OCI-LY7 (cell line): ENCODE measurements around the gene KLF12. TPM values are rescaled to one million over a fixed set of nuclear protein-coding genes. Genes with fewer than 3 reads are reported as not detected.

Experiments
- BruUV-seq: library from RNA; stranded (reverse); fragments of 400-500 nt; replicated peaks from 2 replicates; lab custom pipeline; 2021; lab: Mats Ljungman, UMichigan
- CTCF ChIA-PET: fragments of 300-600 bp; sonication (Branson Sonifier 250); formaldehyde crosslinking; loops from one replicate; lab custom pipeline; 2022; ENCODE audit warnings: antibody characterized with exemption; ENCODE audit not compliant: unreplicated experiment; lab: Charles Lee
- POLR2A ChIA-PET: fragments of 300-600 bp; sonication (Branson Sonifier 250); formaldehyde crosslinking; loops from one replicate; lab custom pipeline; 2022; ENCODE audit warnings: antibody characterized with exemption; lab: Charles Lee
- DNase-seq: peaks from one replicate; pipeline ENCODE4 v3.0.0-alpha.2; 2015; ENCODE audit warnings: low spot score
- H2AFZ ChIP-seq: fragments of 200-600 bp; sonication (generic), shearing (Covaris generic); 2 replicates; pipeline ENCODE4 v1.6.1; 2014; ENCODE audit warnings: mild to moderate bottlenecking, antibody characterized with exemption, low read length, moderate library complexity
- H3K27ac ChIP-seq: fragments of 200-600 bp; sonication (generic); 2 replicates; pipeline ENCODE4 v1.5.1; 2014; ENCODE audit warnings: mixed run types, low read depth, mild to moderate bottlenecking, moderate library complexity, low read length, inconsistent platforms; ENCODE audit not compliant: poor library complexity, severe bottlenecking
- H3K36me3 ChIP-seq: fragments of 200-600 bp; sonication (generic); 2 replicates; pipeline ENCODE4 v1.6.1; 2014; ENCODE audit warnings: mild to moderate bottlenecking, antibody characterized with exemption, low read length, moderate library complexity, mixed read lengths; ENCODE audit not compliant: insufficient read depth
- H3K4me1 ChIP-seq: fragments of 200-600 bp; sonication (generic); 2 replicates; pipeline ENCODE4 v1.5.1; 2014; ENCODE audit warnings: mild to moderate bottlenecking, low read length; ENCODE audit not compliant: insufficient read depth, poor library complexity, severe bottlenecking
- H3K4me2 ChIP-seq: fragments of 200-600 bp; sonication (generic); 2 replicates; pipeline ENCODE4 v1.6.1; 2014; ENCODE audit warnings: mild to moderate bottlenecking, low read length
- H3K4me3 ChIP-seq: fragments of 200-600 bp; sonication (generic); 2 replicates; pipeline ENCODE4 v1.5.1; 2014; ENCODE audit warnings: mild to moderate bottlenecking, low read depth, low read length; ENCODE audit not compliant: poor library complexity, severe bottlenecking
- H3K79me2 ChIP-seq: fragments of 200-600 bp; sonication (generic); 2 replicates; pipeline ENCODE4 v1.6.1; 2016; ENCODE audit warnings: low read depth, mild to moderate bottlenecking, low read length, moderate library complexity, mixed read lengths; ENCODE audit not compliant: insufficient read depth
- H3K9me2 ChIP-seq: fragments of 200-600 bp; sonication (generic); 2 replicates; pipeline ENCODE4 v1.6.1; 2016; ENCODE audit warnings: mild to moderate bottlenecking, low read length, mixed read lengths; ENCODE audit not compliant: insufficient read depth
- H3K9me3 ChIP-seq: fragments of 200-600 bp; sonication (generic); 2 replicates; pipeline ENCODE4 v1.6.1; 2014; ENCODE audit warnings: mild to moderate bottlenecking, mixed run types, low read length, mixed read lengths
- H4K20me1 ChIP-seq: fragments of 200-600 bp; sonication (generic); 2 replicates; pipeline ENCODE4 v1.6.1; 2014; ENCODE audit warnings: mild to moderate bottlenecking, antibody characterized with exemption, low read length, moderate library complexity, mixed read lengths; ENCODE audit not compliant: insufficient read depth
- EZH2phosphoT487 ChIP-seq: fragments of 200-600 bp; sonication (generic); IDR thresholded peaks from 2 replicates; pipeline ENCODE4 v1.6.1; 2018; ENCODE audit warnings: low read depth, borderline replicate concordance, mild to moderate bottlenecking, mixed run types, antibody characterized with exemption, low read length, moderate library complexity, mixed read lengths
- intact Hi-C: fragments of 100-400 bp; cut with micrococcal nuclease; formaldehyde crosslinking; loops from one replicate; pipeline ENCODE4 v1.10.0; 2022; ENCODE audit not compliant: unreplicated experiment
- total RNA-seq, 2 experiments: library from RNA; depleted of rRNA in 1 of 2; stranded (reverse); fragments of >200 nt in 1 of 2; shearing (Covaris generic) in 1 of 2; gene quantifications; 2 replicates each; pipeline ENCODE4 v1.2.3, GENCODE V29; 2014 to 2022
- TF ChIP-seq, protein P1 (sequence below): fragments of 200-600 bp; sonication (generic); conservative IDR thresholded peaks from 2 replicates; pipeline ENCODE4 v1.5.1; 2014; ENCODE audit warnings: mild to moderate bottlenecking, antibody characterized with exemption, low read length, moderate library complexity, mixed read lengths

Gene KLF12
- total RNA-seq, 2 experiments from 2014 or later: 13.3 to 40.1 TPM

DNA sequence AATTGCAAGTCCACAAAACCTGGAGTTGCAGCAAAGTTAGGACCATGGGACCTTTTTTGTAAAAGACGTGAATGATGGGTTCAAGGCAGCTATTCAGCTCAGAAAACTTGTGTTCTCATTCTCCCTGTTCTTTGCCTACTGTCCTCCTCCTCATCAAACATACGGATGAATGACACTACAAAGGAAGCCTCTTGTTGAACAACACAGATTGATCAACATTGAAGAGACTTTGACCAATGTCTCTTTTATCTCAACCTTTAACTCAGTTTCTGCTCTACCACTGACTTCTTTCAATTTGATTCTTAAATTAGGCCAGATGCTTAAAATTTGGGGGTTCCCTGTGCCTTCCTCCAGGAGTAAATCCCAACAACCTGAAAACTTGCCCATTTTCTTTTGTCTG is 27.9 kb upstream of the KLF12 start:
- Histone ChIP-seq H3K4me2 (no peak overlapping the region), H3K4me1 (no peaks in the 10 kb centered on the region), H3K4me3 (no peak overlapping the region), H3K9me3 (no peaks in the 10 kb centered on the region), H4K20me1 (no peaks in the 10 kb centered on the region), H3K9me2 (no peaks in the 10 kb centered on the region), H3K27ac (no peak overlapping the region), H3K36me3 (no peaks in the 10 kb centered on the region), H3K79me2 (no peaks in the 10 kb centered on the region), H2AFZ (no peak overlapping the region)
- intact Hi-C loops: no loop called here
- DNase-seq: no peak
- POLR2A ChIA-PET: no interaction called here
- BruUV-seq: no TSS peak
- TF ChIP-seq EZH2phosphoT487: no peak
- TF ChIP-seq, protein P1, sequence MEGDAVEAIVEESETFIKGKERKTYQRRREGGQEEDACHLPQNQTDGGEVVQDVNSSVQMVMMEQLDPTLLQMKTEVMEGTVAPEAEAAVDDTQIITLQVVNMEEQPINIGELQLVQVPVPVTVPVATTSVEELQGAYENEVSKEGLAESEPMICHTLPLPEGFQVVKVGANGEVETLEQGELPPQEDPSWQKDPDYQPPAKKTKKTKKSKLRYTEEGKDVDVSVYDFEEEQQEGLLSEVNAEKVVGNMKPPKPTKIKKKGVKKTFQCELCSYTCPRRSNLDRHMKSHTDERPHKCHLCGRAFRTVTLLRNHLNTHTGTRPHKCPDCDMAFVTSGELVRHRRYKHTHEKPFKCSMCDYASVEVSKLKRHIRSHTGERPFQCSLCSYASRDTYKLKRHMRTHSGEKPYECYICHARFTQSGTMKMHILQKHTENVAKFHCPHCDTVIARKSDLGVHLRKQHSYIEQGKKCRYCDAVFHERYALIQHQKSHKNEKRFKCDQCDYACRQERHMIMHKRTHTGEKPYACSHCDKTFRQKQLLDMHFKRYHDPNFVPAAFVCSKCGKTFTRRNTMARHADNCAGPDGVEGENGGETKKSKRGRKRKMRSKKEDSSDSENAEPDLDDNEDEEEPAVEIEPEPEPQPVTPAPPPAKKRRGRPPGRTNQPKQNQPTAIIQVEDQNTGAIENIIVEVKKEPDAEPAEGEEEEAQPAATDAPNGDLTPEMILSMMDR: no peak
- CTCF ChIA-PET: no interaction called here

DNA sequence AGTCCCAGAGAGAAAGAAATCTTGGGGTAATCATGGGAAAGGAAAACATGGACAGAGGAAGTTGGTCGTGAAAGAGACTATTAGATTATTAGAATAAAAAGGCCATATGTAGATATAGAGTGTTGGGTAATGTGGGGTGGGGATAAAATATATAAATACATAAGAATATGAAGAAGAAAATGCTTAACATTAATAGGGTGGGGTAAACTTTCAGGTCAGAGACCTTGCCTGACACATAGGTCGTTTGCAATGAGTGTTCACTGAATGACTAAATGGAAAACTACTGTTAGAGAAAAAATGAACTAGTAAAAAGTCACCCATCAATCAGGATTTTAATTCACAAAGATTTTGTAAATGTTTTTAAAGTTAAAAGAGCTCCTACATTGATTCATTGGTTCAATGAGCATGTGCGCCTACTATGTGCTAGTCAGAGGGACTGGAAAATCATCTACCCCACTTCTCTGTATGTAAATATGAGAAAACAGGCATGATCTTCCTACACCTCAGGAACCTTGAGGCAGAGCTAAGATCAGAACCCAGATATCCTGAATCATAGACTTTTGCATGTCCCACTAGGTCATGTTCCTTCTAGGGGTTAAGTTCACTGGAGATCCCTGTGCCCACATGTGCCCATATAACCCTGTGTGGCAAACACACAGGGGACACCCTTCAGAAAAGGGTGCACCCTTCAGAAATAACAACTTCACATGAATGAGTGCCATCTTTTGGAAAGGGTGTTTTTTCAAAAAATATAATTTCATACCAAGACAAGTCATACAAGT is 24.6 kb upstream of the KLF12 start:
- TF ChIP-seq, protein P1: no peak
- no peak for TF ChIP-seq EZH2phosphoT487
- H3K4me1 ChIP-seq: no peaks in the 10 kb centered on the region
- no peaks in the 10 kb centered on the region for H3K79me2 ChIP-seq
- H3K9me3 ChIP-seq: no peaks in the 10 kb centered on the region
- POLR2A ChIA-PET: interaction anchor here (0.6 kb wide), 1 partner anchor 228 kb away, joined by 4 read pairs; no protein-coding TSS in a partner anchor
- intact Hi-C loops: no loop called here
- H3K9me2 ChIP-seq: no peaks in the 10 kb centered on the region
- no TSS peak for BruUV-seq
- no peak overlapping the region for H3K4me2 ChIP-seq
- H2AFZ ChIP-seq: no peak overlapping the region
- no peak for DNase-seq
- no peak overlapping the region for H3K27ac ChIP-seq
- H4K20me1 ChIP-seq: no peaks in the 10 kb centered on the region
- CTCF ChIA-PET: no interaction called here
- no peaks in the 10 kb centered on the region for H3K36me3 ChIP-seq
- H3K4me3 ChIP-seq: no peak overlapping the region

GRCh38 chr13:74158028-74158427 is 23.8 kb upstream of the KLF12 start:
- Histone ChIP-seq H3K27ac (no peak overlapping the region), H3K36me3 (no peaks in the 10 kb centered on the region), H2AFZ (no peak overlapping the region), H3K4me1 (no peaks in the 10 kb centered on the region), H3K79me2 (no peaks in the 10 kb centered on the region), H3K9me2 (no peaks in the 10 kb centered on the region), H3K4me3 (no peak overlapping the region), H4K20me1 (no peaks in the 10 kb centered on the region), H3K9me3 (no peaks in the 10 kb centered on the region), H3K4me2 (no peak overlapping the region)
- no peak for TF ChIP-seq EZH2phosphoT487
- POLR2A ChIA-PET: interaction anchor here (0.6 to 0.7 kb wide), 2 partner anchors 227 to 390 kb away, joined by 3 to 4 read pairs; no protein-coding TSS in a partner anchor
- BruUV-seq: no TSS peak
- intact Hi-C loops: no loop called here
- no peak for DNase-seq
- CTCF ChIA-PET: no interaction called here
